Thyroid gland (tissue), 4 donors: ENCODE data around the gene TMPRSS6. TPM values are rescaled to one million over a fixed set of nuclear protein-coding genes. Genes with fewer than 3 reads are reported as not detected.

Experiments
- total RNA-seq, 4 donors: library from RNA; depleted of rRNA; stranded (reverse); fragments of >200 nt; gene quantifications; one replicate each; pipeline ENCODE4 v1.2.3, GENCODE V29; 2016

Gene TMPRSS6
- total RNA-seq, 4 donors from 2014 or later, result 0.50 TPM; not detected in 3

Other genes starting within 250 kb of the TMPRSS6 start
- 10 to 100 TPM in 1 of 4 donors, 1 to 10 TPM in 3; 3.7 to 16.9 (median 7.0) TPM for gene NCF4, start 248.7 kb downstream of the TMPRSS6 start, total RNA-seq
- gene CSF2RB, start 196.1 kb downstream of the TMPRSS6 start, total RNA-seq, result 1 to 10 TPM; 1.9 to 7.1 (median 3.0) TPM
- 10 to 100 TPM; 35.7 to 51.2 (median 37.8) TPM for gene TST, start 90.3 kb downstream of the TMPRSS6 start, total RNA-seq
- 100 to 1,000 TPM in 1 of 4 donors, 10 to 100 TPM in 3; 67.7 to 102 (median 93.6) TPM for gene MPST, start 90.0 kb downstream of the TMPRSS6 start, total RNA-seq
- 10 to 100 TPM in 2 of 4 donors, 1 to 10 TPM in 2; 6.1 to 18.9 (median 12.6) TPM for gene KCTD17, start 58.0 kb downstream of the TMPRSS6 start, total RNA-seq
- 1 to 10 TPM in 1 of 4 donors, under 1 TPM in 3; 0.11 to 1.7 (median 0.73) TPM for gene IL2RB, start 40.2 kb upstream of the TMPRSS6 start, total RNA-seq
- 1 to 10 TPM; 1.7 to 4.8 (median 3.6) TPM for gene C1QTNF6, start 78.5 kb upstream of the TMPRSS6 start, total RNA-seq
- under 1 TPM in 3 of 4 donors, not detected in 1; 0.11 to 0.24 (median 0.13) TPM for gene SSTR3, start 102.8 kb upstream of the TMPRSS6 start, total RNA-seq
- gene RAC2, start 134.6 kb upstream of the TMPRSS6 start, total RNA-seq, result 1 to 10 TPM; 3.6 to 6.0 (median 4.6) TPM
- gene CYTH4, start 172.8 kb upstream of the TMPRSS6 start, total RNA-seq, result 10 to 100 TPM in 1 of 4 donors, 1 to 10 TPM in 3; 3.3 to 15.1 (median 4.2) TPM